Measurements from ENCODE around the gene TRIM33. TPM values are rescaled to one million over a fixed set of nuclear protein-coding genes. Genes with fewer than 3 reads are reported as not detected.

Gene TRIM33
- total and polyA plus RNA-seq, 4 donors, result 9.5 to 102 (median 18.8) TPM

GRCh38 chr1:114387010-114387360 lies 124.0 kb downstream of the TRIM33 start:
- 71% methylated on average over 1 of the region's 1 CpG for WGBS, 2 donors
- ATAC-seq (ENCODE audit: insufficient read depth, low FRiP score), result no peak
- no peak overlapping the region for H3K4me3 ChIP-seq
- H3K4me1 ChIP-seq (ENCODE audit: control insufficient read depth in 5 of 5, insufficient read depth in 5 of 5, low read length in 5 of 5), result peaks cover 0 to 8% (median 0%) of the 10 kb centered on the region in 5 donors
- peaks cover 0 to 3% (median 1%) of the 10 kb centered on the region in 4 donors for H3K9me3 ChIP-seq (ENCODE audit: control insufficient read depth in 4 of 4, insufficient read depth in 3 of 4, low read length in 3 of 4)
- peaks cover 0 to 3% (median 1%) of the 10 kb centered on the region in 4 donors for H3K36me3 ChIP-seq (ENCODE audit: control insufficient read depth in 4 of 4, insufficient read depth in 4 of 4, low read length in 4 of 4)
- H3K27ac ChIP-seq (ENCODE audit: low read depth in 1 of 2, low read length in 1 of 2), result no peak overlapping the region
- H3K27me3 ChIP-seq (ENCODE audit: control insufficient read depth in 3 of 3, insufficient read depth in 3 of 3, low read length in 2 of 3), result no peaks in the 10 kb centered on the region
- no peak for DNase-seq
- no peak overlapping the region for H3K9ac ChIP-seq (ENCODE audit: insufficient read depth in 1 of 2, low read length in 2 of 2)
- TF ChIP-seq CTCF (IDR thresholded peaks at IDR 0.05; ENCODE audit: control extremely low read depth, extremely low read depth), result no peak

GRCh38 chr1:114386129-114387009 lies 124.6 kb downstream of the TRIM33 start:
- H3K9me3 ChIP-seq (ENCODE audit: control insufficient read depth in 4 of 4, insufficient read depth in 3 of 4, low read length in 3 of 4), result peaks cover 0 to 3% (median 1%) of the 10 kb centered on the region in 4 donors
- DNase-seq, result no peak
- peaks cover 0 to 8% (median 0%) of the 10 kb centered on the region in 5 donors for H3K4me1 ChIP-seq (ENCODE audit: control insufficient read depth in 5 of 5, insufficient read depth in 5 of 5, low read length in 5 of 5)
- H3K27me3 ChIP-seq (ENCODE audit: control insufficient read depth in 3 of 3, insufficient read depth in 3 of 3, low read length in 2 of 3), result no peaks in the 10 kb centered on the region
- H3K36me3 ChIP-seq (ENCODE audit: control insufficient read depth in 4 of 4, insufficient read depth in 4 of 4, low read length in 4 of 4), result peaks cover 0 to 3% (median 0%) of the 10 kb centered on the region in 4 donors
- H3K9ac ChIP-seq (ENCODE audit: insufficient read depth in 1 of 2, low read length in 2 of 2), result no peak overlapping the region
- no peak overlapping the region for H3K27ac ChIP-seq (ENCODE audit: low read depth in 1 of 2, low read length in 1 of 2)
- ATAC-seq (ENCODE audit: insufficient read depth, low FRiP score), result no peak
- WGBS, 2 donors, result 74 to 77% methylated on average over 3 of the region's 3 CpGs
- TF ChIP-seq CTCF (IDR thresholded peaks at IDR 0.05; ENCODE audit: control extremely low read depth, extremely low read depth), result no peak
- no peak overlapping the region for H3K4me3 ChIP-seq

- no peaks in the 10 kb centered on the region for H3K27me3 ChIP-seq (ENCODE audit: control insufficient read depth in 3 of 3, insufficient read depth in 3 of 3, low read length in 2 of 3)
- H3K4me1 ChIP-seq (ENCODE audit: control insufficient read depth in 5 of 5, insufficient read depth in 5 of 5, low read length in 5 of 5), result peaks cover 0 to 8% (median 0%) of the 10 kb centered on the region in 5 donors
- H3K4me3 ChIP-seq, result no peak overlapping the region
- TF ChIP-seq CTCF (IDR thresholded peaks at IDR 0.05; ENCODE audit: control extremely low read depth, extremely low read depth), result no peak
- H3K36me3 ChIP-seq (ENCODE audit: control insufficient read depth in 4 of 4, insufficient read depth in 4 of 4, low read length in 4 of 4), result no peaks in the 10 kb centered on the region
- ATAC-seq (ENCODE audit: insufficient read depth, low FRiP score), result no peak
- peaks cover 0 to 3% (median 1%) of the 10 kb centered on the region in 4 donors for H3K9me3 ChIP-seq (ENCODE audit: control insufficient read depth in 4 of 4, insufficient read depth in 3 of 4, low read length in 3 of 4)
- H3K9ac ChIP-seq (ENCODE audit: insufficient read depth in 1 of 2, low read length in 2 of 2), result no peak overlapping the region
- no peak for DNase-seq
- H3K27ac ChIP-seq (ENCODE audit: low read depth in 1 of 2, low read length in 1 of 2), result no peak overlapping the region
- 96 to 97% methylated on average over 1 of the region's 1 CpG for WGBS, 2 donors
Observed at GRCh38 chr1:114384922-114385321, 126.1 kb downstream of the TRIM33 start.

Data from lung (tissue), 12 donors.